Smooth muscle cell (in vitro differentiated cells): ENCODE results near the gene CHMP1A. TPM values are rescaled to one million over a fixed set of nuclear protein-coding genes. Genes with fewer than 3 reads are reported as not detected.

Source experiments
- DNase-seq: peaks from one replicate; lab custom pipeline; 2025; ENCODE audit not compliant: unreplicated experiment; lab: John Stamatoyannopoulos, UW
- H2AFZ ChIP-seq: fragments of 200-600 bp; sonication (generic); 2 replicates; pipeline ENCODE4 v1.6.0; 2016; ENCODE audit warnings: antibody characterized with exemption, low read depth, mild to moderate bottlenecking
- H3F3A ChIP-seq: fragments of 200-600 bp; sonication (generic); 2 replicates; pipeline ENCODE4 v1.6.0; 2017; ENCODE audit warnings: antibody characterized with exemption, low read depth
- H3K27ac ChIP-seq: fragments of 200-600 bp; sonication (generic); 2 replicates; pipeline ENCODE4 v1.5.1; 2016; ENCODE audit warnings: low read depth, mild to moderate bottlenecking
- H3K27me3 ChIP-seq: fragments of 200-600 bp; sonication (generic); 2 replicates; pipeline ENCODE4 v1.6.1; 2016; ENCODE audit warnings: low read depth, mild to moderate bottlenecking
- H3K36me3 ChIP-seq: fragments of 200-600 bp; sonication (generic); 2 replicates; pipeline ENCODE4 v1.5.1; 2016; ENCODE audit warnings: low read depth
- H3K4me1 ChIP-seq: fragments of 200-600 bp; sonication (generic); 2 replicates; pipeline ENCODE4 v1.5.1; 2016; ENCODE audit warnings: low read depth
- H3K4me2 ChIP-seq: fragments of 200-600 bp; sonication (generic); 2 replicates; pipeline ENCODE4 v1.6.0; 2016; ENCODE audit warnings: mild to moderate bottlenecking
- H3K4me3 ChIP-seq: fragments of 200-600 bp; sonication (generic); 2 replicates; pipeline ENCODE4 v1.5.1; 2016; ENCODE audit warnings: mild to moderate bottlenecking
- H3K79me2 ChIP-seq: fragments of 200-600 bp; sonication (generic); 2 replicates; pipeline ENCODE4 v1.6.0; 2016; ENCODE audit warnings: low read depth, mild to moderate bottlenecking
- H3K9ac ChIP-seq: fragments of 200-600 bp; sonication (generic); 2 replicates; pipeline ENCODE4 v1.6.0; 2016; ENCODE audit warnings: low read depth
- H3K9me3 ChIP-seq: fragments of 200-600 bp; sonication (generic); replicated peaks from 2 replicates; pipeline ENCODE4 v1.5.1; 2016; ENCODE audit warnings: low read depth
- H4K20me1 ChIP-seq: fragments of 200-600 bp; sonication (generic); 2 replicates; pipeline ENCODE4 v1.6.0; 2016; ENCODE audit warnings: low read depth
- CTCF ChIP-seq: fragments of 200-600 bp; sonication (generic); IDR thresholded peaks from 2 replicates; pipeline ENCODE4 v1.5.1; 2017; ENCODE audit warnings: borderline replicate concordance, mild to moderate bottlenecking, antibody characterized with exemption; ENCODE audit not compliant: insufficient read depth, poor library complexity, severe bottlenecking
- WGBS: methylation state at CpG from one replicate; pipeline ENCODE4 v1.1.7; 2016; ENCODE audit warnings: low lambda C conversion rate; 5-methylcytosine and 5-hydroxymethylcytosine counted together
- polyA plus RNA-seq: library from polyadenylated mRNA; unstranded; fragments of >200 nt; fragmentation: Nextera tagmentation; extraction: Ambion mirVana; gene quantifications from 2 replicates; pipeline ENCODE4 v1.2.1, GENCODE V29; 2016
- total RNA-seq: library from RNA; depleted of rRNA; stranded (reverse); fragments of >200 nt; gene quantifications from 2 replicates; pipeline ENCODE4 v1.2.3, GENCODE V29; 2014

CHMP1A gene
- total and polyA plus RNA-seq, 2 experiments from 2014 or later: 40.0 to 68.4 TPM

- DNase-seq: no peak
- no peak overlapping the region for H3K4me3 ChIP-seq
- no peak for TF ChIP-seq CTCF
- no peaks in the 10 kb centered on the region for H3F3A ChIP-seq
- no peaks in the 10 kb centered on the region for H3K9me3 ChIP-seq
- no peak overlapping the region for H3K27ac ChIP-seq
- no peak overlapping the region for H3K4me2 ChIP-seq
- H4K20me1 ChIP-seq: peaks cover 56% of the 10 kb centered on the region
- no peaks in the 10 kb centered on the region for H3K36me3 ChIP-seq
- peaks cover 4% of the 10 kb centered on the region for H3K4me1 ChIP-seq
- H3K27me3 ChIP-seq: no peaks in the 10 kb centered on the region
- no peak overlapping the region for H3K9ac ChIP-seq
- H2AFZ ChIP-seq: no peak overlapping the region
- 96% methylated on average over 15 of the region's 15 CpGs for WGBS
- H3K79me2 ChIP-seq: peaks cover 30% of the 10 kb centered on the region
These were observed 5.9 kb downstream of the CHMP1A start for GRCh38 chr16:89651584-89651983.

- no peak overlapping the region for H3K9ac ChIP-seq
- no peak overlapping the region for H3K4me3 ChIP-seq
- no peak overlapping the region for H3K4me2 ChIP-seq
- peaks cover 23% of the 10 kb centered on the region for H4K20me1 ChIP-seq
- DNase-seq: no peak
- H3K36me3 ChIP-seq: no peaks in the 10 kb centered on the region
- no peak overlapping the region for H2AFZ ChIP-seq
- 89% methylated on average over 10 of the region's 12 CpGs for WGBS
- H3K9me3 ChIP-seq: no peaks in the 10 kb centered on the region
- H3F3A ChIP-seq: no peaks in the 10 kb centered on the region
- TF ChIP-seq CTCF: no peak
- no peaks in the 10 kb centered on the region for H3K27me3 ChIP-seq
- no peaks in the 10 kb centered on the region for H3K4me1 ChIP-seq
- no peak overlapping the region for H3K27ac ChIP-seq
- no peaks in the 10 kb centered on the region for H3K79me2 ChIP-seq
These were observed 10.6 kb downstream of the CHMP1A start for GRCh38 chr16:89646906-89647305.

GRCh38 chr16:89646270-89646669 is 11.2 kb downstream of the CHMP1A start:
- H3K4me1 ChIP-seq: no peaks in the 10 kb centered on the region
- peaks cover 17% of the 10 kb centered on the region for H4K20me1 ChIP-seq
- H3K9me3 ChIP-seq: no peaks in the 10 kb centered on the region
- no peak for TF ChIP-seq CTCF
- no peaks in the 10 kb centered on the region for H3K36me3 ChIP-seq
- H3K4me2 ChIP-seq: no peak overlapping the region
- no peak for DNase-seq
- 96% methylated on average over 22 of the region's 22 CpGs for WGBS
- H3K79me2 ChIP-seq: no peaks in the 10 kb centered on the region
- no peak overlapping the region for H2AFZ ChIP-seq
- no peaks in the 10 kb centered on the region for H3F3A ChIP-seq
- H3K27me3 ChIP-seq: no peaks in the 10 kb centered on the region
- no peak overlapping the region for H3K9ac ChIP-seq
- no peak overlapping the region for H3K4me3 ChIP-seq
- no peak overlapping the region for H3K27ac ChIP-seq

- H3K9ac ChIP-seq: no peak overlapping the region
- H3K79me2 ChIP-seq: no peaks in the 10 kb centered on the region
- no peak overlapping the region for H3K4me3 ChIP-seq
- no peaks in the 10 kb centered on the region for H3K4me1 ChIP-seq
- no peaks in the 10 kb centered on the region for H3K9me3 ChIP-seq
- no peak overlapping the region for H2AFZ ChIP-seq
- TF ChIP-seq CTCF: no peak
- peaks cover 7% of the 10 kb centered on the region for H4K20me1 ChIP-seq
- H3K27me3 ChIP-seq: no peaks in the 10 kb centered on the region
- H3K27ac ChIP-seq: no peak overlapping the region
- no peak for DNase-seq
- no peaks in the 10 kb centered on the region for H3F3A ChIP-seq
- H3K4me2 ChIP-seq: no peak overlapping the region
- 99% methylated on average over 9 of the region's 11 CpGs for WGBS
- no peaks in the 10 kb centered on the region for H3K36me3 ChIP-seq
These were observed 12.4 kb downstream of the CHMP1A start for GRCh38 chr16:89645122-89645521.
